Testis (tissue), 3 donors: ENCODE results near the gene MRPL34. TPM values are rescaled to one million over a fixed set of nuclear protein-coding genes. Genes with fewer than 3 reads are reported as not detected.

Experiments
- DNase-seq: peaks from one replicate; pipeline ENCODE4 v3.0.0-alpha.2; 2019
- H3K27ac ChIP-seq, 2 donors: fragments of 200-600 bp; sonication (generic); one replicate each; pipeline ENCODE4 v1.5.1; 2019
- H3K27me3 ChIP-seq: fragments of 200-600 bp; sonication (generic); one replicate; pipeline ENCODE4 v1.5.1; 2019
- H3K36me3 ChIP-seq: fragments of 200-600 bp; sonication (generic); one replicate; pipeline ENCODE4 v1.5.1; 2017; ENCODE audit warnings: low read depth; ENCODE audit errors: missing control alignments
- H3K4me1 ChIP-seq: fragments of 200-600 bp; sonication (generic); one replicate; pipeline ENCODE4 v1.5.1; 2019
- H3K4me3 ChIP-seq, 2 donors: fragments of 200-600 bp; sonication (generic); one replicate each; pipeline ENCODE4 v1.5.1; 2017 to 2019
- H3K9me3 ChIP-seq: fragments of 200-600 bp; sonication (generic); one replicate; pipeline ENCODE4 v1.5.1; 2017
- CTCF ChIP-seq, 3 experiments: fragments of 450-650 bp in 2 of 3; fragments of 200-600 bp in 1 of 3; sonication (generic) in 1 of 3; IDR thresholded peaks; one replicate each; pipeline ENCODE4 v1.5.1; 2016 to 2019; ENCODE audit warnings: antibody characterized with exemption in 3 of 3, mild to moderate bottlenecking in 2 of 3, moderate library complexity in 1 of 3
- POLR2A ChIP-seq: fragments of 450-650 bp; IDR thresholded peaks from one replicate; pipeline ENCODE4 v1.6.1; 2017; ENCODE audit warnings: antibody characterized with exemption, mild to moderate bottlenecking, moderate library complexity
- WGBS, 2 donors: methylation state at CpG; one replicate each; pipeline ENCODE4 v1.1.5; 2018; 5-methylcytosine and 5-hydroxymethylcytosine counted together
- intact Hi-C: fragments of 100-400 bp; cut with DNase I; formaldehyde crosslinking; loops from one replicate; pipeline ENCODE4 v1.15.1; 2023; ENCODE audit warnings: low total_unique reads
- polyA plus RNA-seq: library from polyadenylated mRNA; stranded (reverse); fragments of 350-450 nt; fragmentation: Illumina TruSeq; extraction: RNeasy Lipid Tissue Mini Kit (QIAGEN cat#74804); gene quantifications from one replicate; pipeline ENCODE4 v1.2.3, GENCODE V29; 2014; ENCODE audit warnings: low read depth, low replicate concordance; ENCODE audit not compliant: insufficient read depth
- total RNA-seq, 2 donors: library from RNA; depleted of rRNA; stranded (reverse); fragments of >200 nt; gene quantifications; one replicate each; pipeline ENCODE4 v1.2.3, GENCODE V29; 2016

MRPL34 gene
- total and polyA plus RNA-seq, 3 donors from 2014 or later = 126 to 206 (median 180) TPM

GRCh38 chr19:17346109-17346671 lies 40.5 kb downstream of the MRPL34 start:
- 2 to 18% methylated on average over 19 to 24 of the region's 24 CpGs for WGBS, 2 donors
- Histone ChIP-seq H3K4me3 (no peak overlapping the region), H3K9me3 (no peaks in the 10 kb centered on the region), H3K36me3 (no peaks in the 10 kb centered on the region), H3K27me3 (no peaks in the 10 kb centered on the region), H3K27ac (no peak overlapping the region), H3K4me1 (peaks cover 12% of the 10 kb centered on the region)
- intact Hi-C loops = loop anchor here (5.0 kb wide), 1 partner anchor 41 kb away; no protein-coding TSS in a partner anchor
- no peak for TF ChIP-seq POLR2A
- peak; percentile 91 to 96 (median 95) for TF ChIP-seq CTCF (IDR thresholded peaks at IDR 0.05)
- peak; percentile 86 for DNase-seq

GRCh38 chr19:17347361-17347760 lies 41.7 kb downstream of the MRPL34 start:
- H3K27me3 ChIP-seq = no peaks in the 10 kb centered on the region
- DNase-seq = no peak
- peaks cover 12% of the 10 kb centered on the region for H3K4me1 ChIP-seq
- intact Hi-C loops = loop anchor here (5.0 kb wide), 1 partner anchor 40 kb away; no protein-coding TSS in a partner anchor
- no peaks in the 10 kb centered on the region for H3K36me3 ChIP-seq
- H3K9me3 ChIP-seq = no peaks in the 10 kb centered on the region
- TF ChIP-seq POLR2A (no peak), CTCF (IDR thresholded peaks at IDR 0.05) (no peak)
- WGBS, 2 donors = 24 to 29% methylated on average over 4 to 6 of the region's 6 CpGs
- H3K27ac ChIP-seq = peak overlapping the region; percentile 31 to 47
- no peak overlapping the region for H3K4me3 ChIP-seq

DNA sequence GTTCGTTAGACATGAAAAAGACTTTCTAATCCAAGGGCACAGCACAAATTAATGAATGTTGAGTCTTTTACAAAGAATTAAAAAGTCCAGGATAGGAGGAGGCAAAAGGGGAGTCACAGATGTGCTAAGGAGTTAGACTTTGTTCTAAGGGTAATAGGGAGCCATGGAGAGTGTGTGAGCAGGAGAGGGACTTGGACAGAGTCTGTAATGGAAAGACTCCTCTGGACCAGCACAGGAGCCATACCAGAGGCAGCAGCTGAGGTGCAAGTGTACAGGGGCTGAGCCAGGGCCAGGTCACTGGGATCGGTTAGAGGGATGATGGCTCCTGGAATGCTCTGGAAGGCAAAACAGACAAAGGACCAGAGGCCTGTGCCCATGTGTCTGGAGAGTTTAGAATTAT lies 42.2 kb downstream of the MRPL34 start:
- Histone ChIP-seq H3K36me3 (no peaks in the 10 kb centered on the region), H3K9me3 (no peaks in the 10 kb centered on the region), H3K27me3 (no peaks in the 10 kb centered on the region), H3K4me3 (no peak overlapping the region), H3K4me1 (peaks cover 12% of the 10 kb centered on the region), H3K27ac (peak overlapping the region; percentile 31 to 47)
- intact Hi-C loops = loop anchor here (5.0 kb wide), 1 partner anchor 39 kb away; no protein-coding TSS in a partner anchor
- TF ChIP-seq CTCF (IDR thresholded peaks at IDR 0.05) (no peak), POLR2A (no peak)
- 69% methylated on average over 2 of the region's 2 CpGs for WGBS, 2 donors
- DNase-seq = no peak

DNA sequence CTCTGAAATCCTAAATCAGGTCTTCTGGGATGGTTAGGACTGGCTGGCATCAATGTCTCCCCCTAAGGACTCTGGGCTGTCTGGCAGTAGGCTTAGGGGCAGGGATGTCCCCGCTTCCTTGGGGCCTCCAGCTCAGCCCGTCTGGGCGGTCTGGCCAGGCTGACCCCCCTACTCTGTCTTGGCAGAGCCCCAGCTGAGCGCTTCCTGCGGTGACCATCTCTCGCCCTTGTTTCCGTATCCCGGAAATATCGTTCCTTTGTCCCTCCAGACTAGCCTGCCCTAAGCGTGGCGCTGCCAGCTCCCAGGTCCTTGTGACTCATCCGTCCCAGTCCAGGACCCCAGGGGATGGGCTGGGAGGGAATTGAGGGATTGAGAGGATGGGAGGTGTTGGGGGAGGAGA lies 43.0 kb downstream of the MRPL34 start:
- 16 to 30% methylated on average over 11 to 12 of the region's 12 CpGs for WGBS, 2 donors
- no peak for TF ChIP-seq CTCF (IDR thresholded peaks at IDR 0.05)
- no peak for TF ChIP-seq POLR2A
- Histone ChIP-seq H3K9me3 (no peaks in the 10 kb centered on the region), H3K27me3 (no peaks in the 10 kb centered on the region), H3K4me1 (peaks cover 12% of the 10 kb centered on the region), H3K4me3 (no peak overlapping the region), H3K36me3 (no peaks in the 10 kb centered on the region), H3K27ac (peak overlapping the region; percentile 31 to 45)
- intact Hi-C loops = loop anchor here (5.0 kb wide), 1 partner anchor 39 kb away; no protein-coding TSS in a partner anchor
- DNase-seq = no peak
